Stimulated activated effector memory CD8-positive, alpha-beta T cell treated with anti-CD3 and anti-CD28 coated beads, Interleukin-12 subunit alpha, Interleukin-12 subunit beta, amount 100 ng/mL, for 72 hours (primary cell): ENCODE data around the gene RCAN2.

Experiments used
- ATAC-seq: fragments of 150-1000 bp; cut with Tn5 transposase; 2 replicates; pipeline ENCODE4 v1.10.0; 2021
- DNase-seq, 2 donors: peaks; one replicate each; pipeline ENCODE4 v3.0.0; 2021 to 2022; ENCODE audit warnings: low spot score in 2 of 2
- H3K27ac Mint-ChIP-seq: one replicate; pipeline ENCODE4 v1.8.0; 2022; ENCODE audit warnings: mild to moderate bottlenecking, mixed read lengths
- H3K36me3 Mint-ChIP-seq: one replicate; pipeline ENCODE4 v1.8.0; 2022; ENCODE audit warnings: mild to moderate bottlenecking, mixed read lengths
- H3K4me1 Mint-ChIP-seq: one replicate; pipeline ENCODE4 v1.8.0; 2022; ENCODE audit warnings: mixed read lengths
- H3K4me3 Mint-ChIP-seq: one replicate; pipeline ENCODE4 v1.8.0; 2022; ENCODE audit warnings: mild to moderate bottlenecking, mixed read lengths
- H3K9me3 Mint-ChIP-seq: one replicate; pipeline ENCODE4 v1.8.0; 2022; ENCODE audit warnings: mixed read lengths

RCAN2 gene

DNA sequence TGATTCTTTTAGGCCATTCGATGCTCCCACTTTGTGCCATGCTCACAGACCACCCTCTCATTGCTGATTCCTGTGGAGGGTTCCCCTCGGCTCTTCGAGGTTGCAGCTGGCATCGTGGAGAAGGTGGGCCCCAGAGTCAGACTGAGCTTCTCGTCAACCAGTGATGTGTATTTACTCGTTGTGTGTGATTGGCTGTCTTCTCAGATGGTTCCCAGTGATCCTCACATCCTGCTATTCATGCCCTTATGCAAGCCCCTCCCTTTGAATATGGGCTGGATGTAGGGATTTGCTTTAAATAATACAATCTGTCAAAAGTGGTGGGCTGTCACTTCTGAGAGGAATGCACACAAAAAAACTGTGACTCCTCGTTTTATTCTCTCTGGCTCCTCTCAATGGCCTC, 220.9 kb downstream of the RCAN2 start:
- Mint-ChIP-seq H3K27ac (no peak overlapping the region), H3K4me1 (no peaks in the 10 kb centered on the region), H3K4me3 (no peak overlapping the region), H3K9me3 (no peaks in the 10 kb centered on the region), H3K36me3 (no peaks in the 10 kb centered on the region)
- DNase-seq (no peak), ATAC-seq (no peak)

DNA sequence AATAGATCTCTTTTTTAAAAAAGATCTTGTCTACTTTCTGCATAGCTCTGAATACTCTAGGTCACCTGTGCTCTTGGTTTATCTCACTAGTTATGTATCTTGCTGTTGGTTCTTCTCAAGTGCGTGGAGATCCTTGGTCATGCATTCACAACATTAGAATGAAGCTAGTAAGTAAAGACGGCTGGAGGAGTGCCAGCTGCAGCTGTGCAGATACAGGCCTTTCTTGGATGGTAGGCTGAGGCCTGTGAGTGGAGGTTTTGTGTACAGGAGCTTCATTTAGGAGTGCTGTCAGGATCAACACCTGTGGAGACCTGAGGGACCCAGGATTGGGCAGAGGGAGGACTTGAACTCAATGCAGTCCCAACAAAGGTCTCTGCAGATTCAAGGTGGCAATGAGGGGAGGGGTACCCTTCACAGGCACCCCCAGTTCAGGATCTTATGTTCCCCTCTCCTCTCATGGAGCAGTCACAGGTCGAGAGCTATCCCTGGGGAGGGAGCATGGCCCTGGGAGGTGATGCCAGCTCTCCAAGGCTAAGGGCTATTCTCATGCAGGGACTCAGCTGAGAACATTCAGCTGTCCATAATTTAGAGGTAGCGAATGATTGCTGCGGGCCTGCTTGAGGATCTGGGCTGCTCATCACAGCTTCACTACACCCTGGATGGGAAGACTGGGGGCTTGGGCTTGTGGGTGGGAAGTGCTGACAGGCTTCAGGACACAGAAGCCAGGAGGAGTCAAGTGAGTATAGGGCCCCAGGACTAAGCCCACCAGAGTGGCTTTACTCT, 221.6 kb downstream of the RCAN2 start:
- H3K9me3 Mint-ChIP-seq, result no peaks in the 10 kb centered on the region
- H3K27ac Mint-ChIP-seq, result no peak overlapping the region
- DNase-seq, result no peak
- no peak overlapping the region for H3K4me3 Mint-ChIP-seq
- ATAC-seq, result no peak
- no peaks in the 10 kb centered on the region for H3K4me1 Mint-ChIP-seq
- no peaks in the 10 kb centered on the region for H3K36me3 Mint-ChIP-seq

DNA sequence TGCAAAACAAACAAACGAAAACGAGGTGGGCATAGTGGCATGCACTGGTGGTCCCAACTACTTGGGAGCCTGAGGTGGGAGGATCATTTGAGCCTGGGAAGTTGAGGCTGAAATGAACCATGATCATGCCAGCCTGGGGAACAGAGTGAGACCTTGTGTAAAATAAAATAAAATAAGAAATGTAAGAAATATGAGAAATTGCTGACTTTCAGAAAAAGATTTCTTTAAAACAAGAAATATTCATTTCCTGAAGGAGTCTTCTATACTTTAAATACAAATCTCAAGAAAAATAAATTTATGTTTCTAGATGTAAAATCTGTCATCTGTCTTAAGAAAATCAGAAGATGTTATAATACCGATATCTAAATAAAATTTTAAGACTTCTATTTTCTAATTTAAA, 223.7 kb downstream of the RCAN2 start:
- Mint-ChIP-seq H3K36me3 (no peaks in the 10 kb centered on the region), H3K9me3 (no peaks in the 10 kb centered on the region), H3K4me3 (no peak overlapping the region), H3K27ac (no peak overlapping the region), H3K4me1 (no peaks in the 10 kb centered on the region)
- DNase-seq (no peak), ATAC-seq (no peak)

DNA sequence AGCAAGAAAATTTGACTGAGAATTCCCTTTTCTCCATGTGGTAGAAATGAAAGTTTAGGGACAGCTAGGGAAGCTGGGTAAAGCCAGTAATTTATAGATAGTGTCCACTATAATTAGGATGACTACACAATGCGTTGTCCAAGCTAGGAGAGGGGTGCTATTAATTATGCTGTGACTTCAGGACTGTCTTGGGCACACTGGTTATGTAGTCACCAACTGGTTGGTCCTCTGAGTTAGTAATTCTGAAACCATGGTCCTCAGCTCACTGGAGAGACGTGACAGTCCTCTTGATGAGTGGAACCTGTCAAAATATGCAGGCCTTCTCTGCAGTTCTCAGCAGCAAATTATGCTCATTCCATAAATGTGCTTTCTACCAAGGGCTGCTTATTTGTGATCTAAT, 225.9 kb downstream of the RCAN2 start:
- DNase-seq (no peak), ATAC-seq (peak; percentile 49)
- Mint-ChIP-seq H3K4me1 (no peaks in the 10 kb centered on the region), H3K27ac (no peak overlapping the region), H3K9me3 (no peaks in the 10 kb centered on the region), H3K4me3 (no peak overlapping the region), H3K36me3 (no peaks in the 10 kb centered on the region)

DNA sequence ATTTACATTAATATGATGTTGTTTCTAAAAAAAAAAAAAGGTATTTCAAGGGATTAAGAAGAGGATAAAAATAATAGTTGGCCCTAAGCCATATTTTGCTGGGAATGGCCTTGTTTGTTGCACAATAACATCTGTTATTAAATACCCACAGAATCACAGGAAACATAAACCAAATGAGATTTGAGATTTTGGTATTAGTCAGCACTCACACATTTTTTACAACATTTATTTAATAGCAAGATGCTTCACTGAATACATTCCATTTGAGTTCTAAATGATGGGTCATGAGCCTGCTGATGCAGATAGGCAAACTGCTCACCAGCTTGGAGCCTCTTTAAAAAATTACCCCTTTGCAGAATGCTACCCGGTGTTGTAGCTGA, 227.6 kb downstream of the RCAN2 start:
- Mint-ChIP-seq H3K36me3 (no peaks in the 10 kb centered on the region), H3K27ac (no peak overlapping the region), H3K4me1 (no peaks in the 10 kb centered on the region), H3K9me3 (no peaks in the 10 kb centered on the region), H3K4me3 (no peak overlapping the region)
- ATAC-seq (no peak), DNase-seq (no peak)

DNA sequence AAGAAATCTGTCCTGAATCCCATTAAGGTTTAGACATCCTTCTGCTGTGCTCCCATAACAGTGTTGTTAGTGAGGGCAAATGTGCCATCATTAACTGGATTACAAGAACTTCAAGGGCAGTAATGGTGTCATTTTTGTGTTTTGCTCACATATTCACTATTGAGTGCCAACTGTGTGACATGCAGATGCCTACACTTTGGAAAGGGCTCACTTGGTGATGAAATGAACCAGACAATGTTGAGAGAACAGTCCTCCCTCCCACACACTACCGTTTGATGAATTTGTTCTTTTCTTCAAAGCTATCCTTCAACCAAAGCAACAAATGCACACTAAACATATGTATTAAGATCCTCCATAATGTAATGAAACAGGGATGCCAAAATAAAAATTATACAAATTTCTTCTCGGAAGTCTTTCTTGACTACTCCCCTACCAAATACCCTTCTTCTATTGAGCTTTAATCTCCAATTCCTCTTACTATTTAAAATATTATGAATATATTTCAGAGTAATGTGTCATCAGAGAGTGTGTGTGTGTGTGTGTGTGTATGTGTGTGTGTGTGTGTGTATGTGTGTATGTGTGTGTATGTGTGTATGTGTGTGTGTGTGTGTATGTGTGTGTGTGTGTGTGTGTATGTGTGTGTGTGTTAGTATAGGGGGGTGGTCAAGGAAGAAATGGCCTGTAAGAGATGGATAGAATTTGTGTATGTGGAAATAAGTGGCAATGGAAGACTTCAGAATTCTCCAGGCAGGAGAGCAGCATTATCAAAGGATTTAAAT, 228.1 kb downstream of the RCAN2 start:
- no peaks in the 10 kb centered on the region for H3K36me3 Mint-ChIP-seq
- H3K27ac Mint-ChIP-seq, result no peak overlapping the region
- H3K4me1 Mint-ChIP-seq, result no peaks in the 10 kb centered on the region
- H3K9me3 Mint-ChIP-seq, result no peaks in the 10 kb centered on the region
- ATAC-seq (no peak), DNase-seq (no peak)
- H3K4me3 Mint-ChIP-seq, result no peak overlapping the region

DNA sequence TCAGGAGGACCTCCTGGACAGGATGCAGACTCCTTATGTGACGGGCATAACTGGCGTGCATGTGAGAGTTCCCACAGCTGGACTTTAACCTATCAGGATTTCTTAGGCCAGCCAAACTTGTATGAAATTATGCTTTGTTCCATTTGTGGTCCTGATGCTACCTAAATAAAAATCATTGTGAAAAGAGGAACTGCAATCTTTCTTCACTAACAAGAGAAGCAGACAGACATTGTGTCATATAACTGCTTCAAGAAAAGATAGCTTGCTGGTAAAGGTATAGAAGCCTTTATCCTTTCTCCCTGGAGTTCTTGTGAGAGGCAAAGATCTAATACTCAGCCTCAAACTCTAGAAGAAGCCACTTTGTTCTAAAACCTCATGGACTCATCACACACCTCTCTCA, 233.0 kb downstream of the RCAN2 start:
- no peak for ATAC-seq
- Mint-ChIP-seq H3K4me1 (no peaks in the 10 kb centered on the region), H3K27ac (no peak overlapping the region), H3K9me3 (no peaks in the 10 kb centered on the region), H3K4me3 (no peak overlapping the region), H3K36me3 (no peaks in the 10 kb centered on the region)
- no peak for DNase-seq

DNA sequence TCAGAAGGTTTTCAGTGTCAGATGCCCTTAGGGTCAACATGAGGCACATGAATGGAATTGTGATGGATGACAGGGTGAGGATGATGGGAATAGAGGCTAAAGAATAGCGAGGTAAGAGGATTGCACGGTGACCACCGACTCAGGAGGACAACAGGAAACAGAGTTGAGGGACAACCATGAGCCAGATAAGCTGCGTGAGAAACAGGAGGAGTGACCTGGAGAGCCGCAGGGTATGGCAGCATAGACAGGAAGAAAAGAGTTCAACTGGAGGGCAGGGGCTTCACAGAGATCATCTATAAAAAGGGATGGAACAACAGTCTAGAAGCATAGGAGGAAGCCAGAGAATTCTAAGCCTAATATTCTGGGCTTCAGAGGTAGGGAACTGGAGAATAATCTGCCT, 235.7 kb downstream of the RCAN2 start:
- no peaks in the 10 kb centered on the region for H3K9me3 Mint-ChIP-seq
- no peak for ATAC-seq

DNA sequence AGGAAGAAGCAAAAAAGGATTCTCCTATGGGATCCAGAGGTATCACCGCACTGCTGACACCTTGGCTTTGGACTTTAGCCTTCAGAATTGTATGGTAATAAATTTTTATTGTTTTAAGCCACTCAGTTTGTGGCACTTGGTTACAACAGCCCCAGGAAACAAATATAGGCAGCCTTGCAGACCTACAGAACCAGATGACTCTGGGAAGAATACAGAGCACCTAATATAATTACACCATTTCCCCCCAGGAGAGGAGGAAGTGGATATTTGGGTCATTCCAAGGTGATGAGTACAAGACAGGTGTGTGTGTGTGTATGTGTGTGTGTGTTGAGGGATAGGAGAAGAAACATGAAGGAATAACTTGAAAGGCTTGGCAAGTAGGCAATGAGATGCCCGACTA, 236.3 kb downstream of the RCAN2 start:
- H3K36me3 Mint-ChIP-seq, result no peaks in the 10 kb centered on the region
- ATAC-seq (no peak), DNase-seq (no peak)
- H3K9me3 Mint-ChIP-seq, result no peaks in the 10 kb centered on the region
- H3K4me1 Mint-ChIP-seq, result no peaks in the 10 kb centered on the region
- no peak overlapping the region for H3K4me3 Mint-ChIP-seq
- H3K27ac Mint-ChIP-seq, result no peak overlapping the region

More for the DNA sequence above, 235.7 kb downstream of the RCAN2 start:
- Mint-ChIP-seq H3K36me3 (no peaks in the 10 kb centered on the region), H3K4me3 (no peak overlapping the region), H3K4me1 (no peaks in the 10 kb centered on the region), H3K27ac (no peak overlapping the region)
- DNase-seq, result no peak

DNA sequence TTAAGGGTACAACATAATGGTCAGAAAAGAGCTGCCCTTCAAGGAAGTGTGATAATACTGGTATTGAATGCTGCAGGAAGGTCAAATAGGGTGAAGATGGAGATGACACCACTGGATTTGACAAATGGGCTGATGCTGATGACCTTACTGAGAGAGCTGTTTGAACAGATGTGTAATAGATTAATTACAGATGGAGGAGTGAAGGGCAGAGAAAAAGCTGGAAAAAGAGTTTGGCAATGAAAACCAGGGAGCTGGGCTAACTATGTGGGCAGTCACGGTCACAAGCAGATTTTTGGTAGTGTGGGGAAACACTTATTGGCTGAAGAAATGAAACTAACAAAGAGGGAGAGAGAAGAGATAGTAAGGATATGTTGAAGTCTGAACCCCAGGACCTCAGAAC, 236.9 kb downstream of the RCAN2 start:
- no peaks in the 10 kb centered on the region for H3K4me1 Mint-ChIP-seq
- no peaks in the 10 kb centered on the region for H3K9me3 Mint-ChIP-seq
- no peak overlapping the region for H3K27ac Mint-ChIP-seq

DNA sequence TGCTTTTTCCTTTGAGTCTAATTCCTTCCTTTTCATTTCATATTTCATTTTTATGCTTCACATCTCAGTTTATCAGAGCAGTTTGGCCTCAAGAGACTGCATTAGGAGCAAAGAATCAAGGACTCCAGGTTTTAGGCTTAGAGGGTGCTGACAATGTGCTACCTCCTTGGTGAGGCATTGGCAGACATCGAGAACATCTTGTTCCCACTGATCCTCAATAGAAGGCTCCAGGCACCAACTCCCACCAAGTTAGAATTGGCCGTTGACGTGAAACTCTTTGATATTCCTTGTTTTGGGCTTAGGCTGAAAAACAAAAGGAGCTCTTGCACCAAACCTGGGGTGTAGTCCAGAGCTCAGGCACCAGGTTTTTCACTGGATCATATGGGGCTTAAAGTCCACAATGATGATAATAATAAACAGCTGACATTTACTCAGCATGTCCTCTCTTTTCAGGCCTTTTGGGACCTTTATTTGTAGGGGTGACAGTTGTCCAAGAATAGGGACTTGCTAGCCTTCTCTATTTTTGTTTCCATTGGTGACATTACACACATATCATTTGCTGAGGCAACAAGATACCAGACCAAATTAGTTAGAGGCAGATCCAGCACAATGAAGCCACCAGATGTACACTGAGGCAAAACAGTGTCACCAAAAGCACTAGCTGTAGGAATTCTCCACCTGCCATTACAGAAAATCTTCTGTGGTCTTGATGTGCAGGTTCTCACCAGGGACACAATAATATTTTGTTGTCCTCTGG, 239.5 kb downstream of the RCAN2 start:
- DNase-seq, result no peak
- no peaks in the 10 kb centered on the region for H3K9me3 Mint-ChIP-seq
- H3K4me1 Mint-ChIP-seq, result no peaks in the 10 kb centered on the region
- H3K4me3 Mint-ChIP-seq, result no peak overlapping the region
- no peaks in the 10 kb centered on the region for H3K36me3 Mint-ChIP-seq
- H3K27ac Mint-ChIP-seq, result no peak overlapping the region
- no peak for ATAC-seq

More for the DNA sequence above, 236.9 kb downstream of the RCAN2 start:
- Mint-ChIP-seq H3K4me3 (no peak overlapping the region), H3K36me3 (no peaks in the 10 kb centered on the region)
- ATAC-seq (no peak), DNase-seq (no peak)

DNA sequence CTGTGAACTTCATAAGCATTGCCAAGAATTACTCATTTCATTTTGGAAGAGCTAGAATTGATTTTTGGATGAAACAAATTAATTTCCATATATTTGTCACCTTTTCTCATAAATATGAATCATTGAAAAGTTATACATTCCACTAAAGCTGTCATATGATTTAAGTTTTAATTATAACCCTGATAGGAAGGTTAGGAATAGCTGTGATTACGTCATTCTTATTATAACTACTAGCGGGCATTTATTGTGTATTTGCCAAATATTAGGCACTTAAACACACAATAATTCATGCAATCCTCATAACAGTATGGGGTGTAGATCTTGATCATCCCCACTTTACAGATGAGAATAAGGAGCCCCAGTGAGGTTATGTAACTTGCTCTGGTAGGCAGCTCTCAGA, 243.1 kb downstream of the RCAN2 start:
- H3K36me3 Mint-ChIP-seq, result no peaks in the 10 kb centered on the region
- H3K9me3 Mint-ChIP-seq, result no peaks in the 10 kb centered on the region

DNA sequence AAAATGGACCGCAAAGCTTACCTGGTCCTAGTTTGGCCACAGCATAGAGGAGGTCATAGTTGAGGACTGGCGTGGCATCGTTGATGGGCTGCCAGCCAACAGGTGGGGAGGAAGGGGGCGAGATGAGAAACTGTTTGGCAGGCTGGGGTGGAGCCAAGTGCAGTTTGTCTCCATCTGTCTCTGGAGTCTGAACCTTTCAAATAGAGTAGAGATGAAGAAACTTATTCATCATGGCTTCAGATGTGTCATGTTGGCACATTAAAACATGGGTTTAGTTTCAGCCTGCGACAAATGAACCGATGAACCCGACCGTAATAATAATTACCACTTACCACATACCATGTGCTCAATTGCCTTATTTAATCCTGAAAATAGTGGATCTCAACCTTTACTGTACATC, 244.5 kb downstream of the RCAN2 start:
- H3K27ac Mint-ChIP-seq, result no peak overlapping the region
- no peak overlapping the region for H3K4me3 Mint-ChIP-seq
- ATAC-seq (no peak), DNase-seq (no peak)
- H3K4me1 Mint-ChIP-seq, result peaks cover 6% of the 10 kb centered on the region
- H3K36me3 Mint-ChIP-seq, result no peaks in the 10 kb centered on the region
- no peaks in the 10 kb centered on the region for H3K9me3 Mint-ChIP-seq

More for the DNA sequence above, 243.1 kb downstream of the RCAN2 start:
- DNase-seq (no peak), ATAC-seq (no peak)
- H3K27ac Mint-ChIP-seq, result no peak overlapping the region
- peaks cover 6% of the 10 kb centered on the region for H3K4me1 Mint-ChIP-seq
- no peak overlapping the region for H3K4me3 Mint-ChIP-seq

DNA sequence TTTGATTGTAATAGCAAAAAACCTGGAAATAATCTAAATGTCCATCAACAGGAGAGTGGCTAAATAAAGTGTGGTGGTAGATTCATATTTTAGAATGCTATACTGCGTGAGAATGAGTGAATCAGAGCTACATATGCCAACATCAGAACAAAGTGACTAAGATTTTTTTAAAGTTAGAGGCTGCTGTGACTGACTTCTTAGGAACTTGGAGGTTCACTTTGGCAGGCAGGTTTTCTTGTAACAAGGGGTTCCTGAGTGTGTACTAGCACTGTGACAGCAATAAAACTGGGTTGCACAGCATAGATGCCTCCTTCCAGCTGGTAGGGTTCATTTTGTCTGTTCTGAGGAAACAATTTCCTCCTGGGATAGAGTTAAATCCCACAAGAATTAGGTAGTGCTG, 245.2 kb downstream of the RCAN2 start:
- Mint-ChIP-seq H3K36me3 (no peaks in the 10 kb centered on the region), H3K4me3 (no peak overlapping the region), H3K27ac (no peak overlapping the region), H3K4me1 (peaks cover 6% of the 10 kb centered on the region), H3K9me3 (no peaks in the 10 kb centered on the region)
- ATAC-seq (no peak), DNase-seq (no peak)

DNA sequence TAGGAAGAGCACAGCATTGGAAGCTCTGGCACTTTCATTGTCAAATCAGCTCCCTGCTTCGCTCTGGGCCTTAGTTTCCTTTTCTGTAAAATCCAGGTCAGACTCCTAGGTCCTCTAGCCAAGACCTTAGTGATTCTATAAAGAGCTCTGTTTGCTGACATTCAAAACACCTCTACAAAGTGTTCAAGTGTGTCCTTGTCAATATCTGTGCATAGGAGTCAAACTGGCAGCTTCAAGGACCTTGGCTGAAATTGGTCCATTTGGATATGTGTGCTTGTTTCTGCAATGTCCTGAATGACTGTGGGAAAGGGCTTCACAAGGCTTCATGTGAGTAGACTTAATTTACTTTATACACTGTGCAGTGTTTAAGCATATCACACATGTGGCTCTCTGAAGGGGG, 246.6 kb downstream of the RCAN2 start:
- Mint-ChIP-seq H3K4me1 (peaks cover 6% of the 10 kb centered on the region), H3K9me3 (no peaks in the 10 kb centered on the region), H3K36me3 (no peaks in the 10 kb centered on the region), H3K4me3 (no peak overlapping the region), H3K27ac (no peak overlapping the region)
- no peak for DNase-seq
- no peak for ATAC-seq

DNA sequence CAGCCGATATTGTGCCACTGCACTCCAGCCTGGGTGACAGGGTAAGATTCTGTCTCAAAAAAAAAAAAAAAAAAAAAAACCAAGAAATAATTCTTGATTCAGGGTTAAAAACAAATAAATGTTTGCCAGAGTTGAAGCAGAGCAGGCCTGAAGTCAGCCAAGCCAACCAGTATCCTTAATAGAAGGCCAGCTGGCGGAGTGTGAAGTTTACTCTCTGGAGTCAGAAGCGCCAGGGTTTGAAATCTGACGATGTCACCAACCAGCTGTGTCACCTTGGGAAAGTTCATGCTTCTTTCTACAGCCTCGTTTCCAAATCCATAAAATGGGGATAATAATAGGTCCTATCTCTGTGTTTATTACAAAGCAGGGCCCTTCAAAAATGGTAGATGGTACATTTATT, 247.5 kb downstream of the RCAN2 start:
- DNase-seq (no peak), ATAC-seq (no peak)
- Mint-ChIP-seq H3K36me3 (no peaks in the 10 kb centered on the region), H3K4me3 (no peak overlapping the region), H3K27ac (no peak overlapping the region), H3K4me1 (peaks cover 6% of the 10 kb centered on the region), H3K9me3 (no peaks in the 10 kb centered on the region)
